GM23248 (cell line): ENCODE measurements around the gene ARR3.

Experiments used
- EZH2 ChIP-seq: fragments of 200-600 bp; sonication (generic); IDR thresholded peaks from 2 replicates; pipeline ENCODE4 v1.6.1; 2018; ENCODE audit warnings: antibody characterized with exemption, mild to moderate bottlenecking; ENCODE audit not compliant: insufficient read depth, poor library complexity, severe bottlenecking
- EZH2phosphoT487 ChIP-seq: fragments of 200-600 bp; sonication (generic); IDR thresholded peaks from 2 replicates; pipeline ENCODE4 v1.6.1; 2018; ENCODE audit warnings: antibody characterized with exemption, moderate library complexity, mild to moderate bottlenecking, low read depth; ENCODE audit not compliant: insufficient read depth

- no peak for TF ChIP-seq EZH2phosphoT487
- no peak for TF ChIP-seq EZH2
These were observed 25.5 kb downstream of the ARR3 start for GRCh38 chrX:70293621-70294020.
